Measurements from ENCODE around the gene JUP. TPM values are rescaled to one million over a fixed set of nuclear protein-coding genes. Genes with fewer than 3 reads are reported as not detected.

Gene JUP
- total RNA-seq, 1 experiment from 2014 or later: 224 TPM

- ChIA-PET RAD21 (ENCODE audit: low non-redundant PET in 1 of 2, low total read pairs in 2 of 2, uncharacterized antibody in 2 of 2, unreplicated experiment in 2 of 2) (interaction anchor here in 1 of 2 experiments (0.6 to 0.9 kb wide), 2 partner anchors 65 kb away, joined by 3 to 5 read pairs; no protein-coding TSS in a partner anchor), CTCF (interaction anchor here (0.8 to 1.1 kb wide), 4 partner anchors 40 to 224 kb away, joined by 3 to 5 read pairs (median 4); partner anchors contain the start of gene JUP), POLR2A (interaction anchor here (1.2 to 1.9 kb wide), 3 partner anchors 50 to 65 kb away, joined by 3 to 6 read pairs (median 4); partner anchors contain the start of gene JUP)
- Histone ChIP-seq H2AFZ (ENCODE audit: low read depth, low read length, poor library complexity, severe bottlenecking) (no peak overlapping the region), H3K4me1 (ENCODE audit: control insufficient read depth in 1 of 2, insufficient read depth in 2 of 2, low read length in 2 of 2) (peaks cover 21 to 46% of the 10 kb centered on the region in 2 experiments), H3K4me2 (ENCODE audit: low read length) (no peak overlapping the region), H3K4me3 (replicated peaks in 1 of 2; ENCODE audit: low read depth in 1 of 2, low read length in 2 of 2) (no peak overlapping the region), H4K20me1 (ENCODE audit: insufficient read depth) (no peaks in the 10 kb centered on the region), H3K79me2 (ENCODE audit: insufficient read depth, low read length) (no peaks in the 10 kb centered on the region), H3K27me3 (ENCODE audit: insufficient read depth, low read length) (no peaks in the 10 kb centered on the region), H3K9me3 (ENCODE audit: control insufficient read depth in 1 of 2, insufficient read depth in 1 of 2, low read depth in 1 of 2, low read length in 2 of 2) (no peaks in the 10 kb centered on the region), H3K27ac (ENCODE audit: low read depth, low read length) (no peak overlapping the region), H3K9ac (ENCODE audit: low read length) (no peak overlapping the region), H3K9me2 (ENCODE audit: insufficient read depth) (no peaks in the 10 kb centered on the region), H3K36me3 (ENCODE audit: control insufficient read depth in 1 of 2, insufficient read depth in 2 of 2, low read length in 2 of 2) (no peaks in the 10 kb centered on the region)
- no peak for ATAC-seq
- no TSS peak for BruUV-seq (replicated peaks)
- TF ChIP-seq CEBPB (IDR thresholded peaks at IDR 0.05; ENCODE audit: low read depth) (no peak), EGR1 (IDR thresholded peaks at IDR 0.05; ENCODE audit: low read depth) (no peak), JUND (IDR thresholded peaks at IDR 0.05) (no peak)
- intact Hi-C loops (cut with micrococcal nuclease): no loop called here
- no peak for DNase-seq (ENCODE audit: low read depth, low spot score)
These were observed 50.8 kb downstream of the JUP start for GRCh38 chr17:41735744-41736143.

GRCh38 chr17:41734949-41735313 lies 51.6 kb downstream of the JUP start:
- POLR2A ChIA-PET: interaction anchor here (1.2 to 1.9 kb wide), 4 partner anchors 10 to 66 kb away, joined by 3 to 6 read pairs (median 4); partner anchors contain the start of gene JUP
- peak overlapping the region; percentile 55 to 62 for H3K4me3 ChIP-seq (replicated peaks in 1 of 2; ENCODE audit: low read depth in 1 of 2, low read length in 2 of 2)
- H3K79me2 ChIP-seq (ENCODE audit: insufficient read depth, low read length): no peaks in the 10 kb centered on the region
- intact Hi-C loops (cut with micrococcal nuclease): no loop called here
- H3K9me2 ChIP-seq (ENCODE audit: insufficient read depth): no peaks in the 10 kb centered on the region
- H3K4me1 ChIP-seq (ENCODE audit: control insufficient read depth in 1 of 2, insufficient read depth in 2 of 2, low read length in 2 of 2): peaks cover 17 to 41% of the 10 kb centered on the region in 2 experiments
- peak overlapping the region; percentile 92 for H2AFZ ChIP-seq (ENCODE audit: low read depth, low read length, poor library complexity, severe bottlenecking)
- DNase-seq (ENCODE audit: low read depth, low spot score): no peak
- TF ChIP-seq ELF1 (IDR thresholded peaks at IDR 0.05; ENCODE audit: borderline replicate concordance, low read depth) (no peak), SP1 (IDR thresholded peaks at IDR 0.05; ENCODE audit: low read depth) (no peak), YY1 (IDR thresholded peaks at IDR 0.05; ENCODE audit: extremely low read depth, insufficient replicate concordance, low read depth, low read length) (no peak), CBX3 (IDR thresholded peaks at IDR 0.05; ENCODE audit: low read depth) (no peak), POLR2AphosphoS5 (IDR thresholded peaks at IDR 0.05; ENCODE audit: low read depth, low read length) (no peak), FOSL1 (IDR thresholded peaks at IDR 0.05; ENCODE audit: low read depth) (no peak), EGR1 (IDR thresholded peaks at IDR 0.05; ENCODE audit: low read depth) (no peak), POLR2A (IDR thresholded peaks at IDR 0.05; ENCODE audit: borderline replicate concordance, extremely low read depth, insufficient read depth, insufficient read length) (no peak), CTCF (IDR thresholded peaks at IDR 0.05 in 2 of 3, conservative IDR thresholded peaks at IDR 0.05 in 1 of 3; ENCODE audit: borderline replicate concordance in 1 of 3, insufficient read depth in 1 of 3, low read depth in 2 of 3, low read length in 2 of 3) (no peak), EZH2 (IDR thresholded peaks at IDR 0.05) (no peak)
- no peaks in the 10 kb centered on the region for H3K9me3 ChIP-seq (ENCODE audit: control insufficient read depth in 1 of 2, insufficient read depth in 1 of 2, low read depth in 1 of 2, low read length in 2 of 2)
- H3K27me3 ChIP-seq (ENCODE audit: insufficient read depth, low read length): no peaks in the 10 kb centered on the region
- peak overlapping the region; percentile 52 for H3K9ac ChIP-seq (ENCODE audit: low read length)
- CTCF ChIA-PET: interaction anchor here (1.0 to 1.1 kb wide), 2 partner anchors 52 to 65 kb away, joined by 3 to 5 read pairs; partner anchors contain the start of gene JUP
- H3K4me2 ChIP-seq (ENCODE audit: low read length): peak overlapping the region; percentile 85
- RAD21 ChIA-PET (ENCODE audit: low non-redundant PET in 1 of 2, low total read pairs in 2 of 2, uncharacterized antibody in 2 of 2, unreplicated experiment in 2 of 2): interaction anchor here in 1 of 2 experiments (0.9 kb wide), 1 partner anchor 66 kb away, joined by 3 read pairs; no protein-coding TSS in a partner anchor
- ATAC-seq: peak; percentile 33
- H4K20me1 ChIP-seq (ENCODE audit: insufficient read depth): no peaks in the 10 kb centered on the region
- H3K36me3 ChIP-seq (ENCODE audit: control insufficient read depth in 1 of 2, insufficient read depth in 2 of 2, low read length in 2 of 2): no peaks in the 10 kb centered on the region
- no TSS peak for BruUV-seq (replicated peaks)
- peak overlapping the region; percentile 40; the same call in 1 of the 2 replicates for H3K27ac ChIP-seq (ENCODE audit: low read depth, low read length)

Measured in HCT116 (cell line).